Measurements from ENCODE around the gene TNFRSF4. TPM values are rescaled to one million over a fixed set of nuclear protein-coding genes. Genes with fewer than 3 reads are reported as not detected.

Gene TNFRSF4
- polyA plus RNA-seq, 2 of the 4 experiments (the other 2 are of a cell fraction): not detected

- Histone ChIP-seq H3K4me3 (no peak within 1 kb of the TSS), H3K9me3 (no peaks in the 10 kb centered on the region), H3K4me1 (0 out of 3 replicates have a peak, but pooled peaks cover 10% of the 10 kb centered on the region), H3K4me2 (no peak within 1 kb of the TSS), H3K27ac (peak within 1 kb of the TSS in 1 of 2 experiments; percentile 52; a peak in 1 of 6 replicates)
- ChIA-PET CTCF (no interaction called here), POLR2A (interaction anchor here (0.6 kb wide), 1 partner anchor 10 kb away, joined by 4 read pairs; no protein-coding TSS in a partner anchor)
- DNase-seq (ENCODE audit: low read depth in 1 of 2, low spot score in 1 of 2): no peak
- 89% methylated on average over 50 of the region's 74 CpGs for WGBS (ENCODE audit: missing lambda C conversion rate)
- TF ChIP-seq CEBPB (IDR thresholded peaks at IDR 0.05): no peak
- no peak for TF ChIP-seq ZSCAN20 (CRISPR knock-in tag; IDR thresholded peaks at IDR 0.05)
- TF ChIP-seq NR3C1 (IDR thresholded peaks at IDR 0.05): no peak
- no peak for TF ChIP-seq ZC3H11A (IDR thresholded peaks at IDR 0.05)
- TF ChIP-seq POLR2A (IDR thresholded peaks at IDR 0.05; ENCODE audit: low read length): no peak
- no peak for TF ChIP-seq ZNF302 (CRISPR knock-in tag; IDR thresholded peaks at IDR 0.05)
- no peak for TF ChIP-seq HOXA7 (CRISPR knock-in tag; IDR thresholded peaks at IDR 0.05)
- no peak for TF ChIP-seq REST (IDR thresholded peaks at IDR 0.05)
- no peak for TF ChIP-seq NPAS2 (CRISPR knock-in tag; IDR thresholded peaks at IDR 0.05; ENCODE audit: borderline replicate concordance)
- TF ChIP-seq CBX2 (IDR thresholded peaks at IDR 0.05; ENCODE audit: borderline replicate concordance, low read depth): no peak
- no peak for TF ChIP-seq NFE2L2 (conservative IDR thresholded peaks at IDR 0.05; ENCODE audit: low read length)
- TF ChIP-seq BCL3 (IDR thresholded peaks at IDR 0.05): no peak
- TF ChIP-seq ZFP36 (IDR thresholded peaks at IDR 0.05; ENCODE audit: borderline replicate concordance, partially characterized antibody): no peak
- no peak for TF ChIP-seq HEYL (CRISPR knock-in tag; IDR thresholded peaks at IDR 0.05)
- TF ChIP-seq MAFK (IDR thresholded peaks at IDR 0.05; ENCODE audit: partially characterized antibody): no peak
- no peak for TF ChIP-seq RCOR1 (IDR thresholded peaks at IDR 0.05; ENCODE audit: low read depth, low read length)
- TF ChIP-seq HDAC2 (IDR thresholded peaks at IDR 0.05): no peak
- TF ChIP-seq SREBF2 (IDR thresholded peaks at IDR 0.05): no peak
- FAIRE-seq: no peak
- peak in 1 of 2 experiments; percentile 32; a peak in 2 of 6 replicates for ATAC-seq
Observed at GRCh38 chr1:1246577-1247340, 32.8 kb upstream of the TNFRSF4 start, which contains the start of gene C1QTNF12. Gene C1QTNF12 (minus strand): TSS chr1:1246722. CDS start chr1:1246690, 32 bp downstream.

GRCh38 chr1:1245817-1246576 is 32.0 kb upstream of the TNFRSF4 start:
- ATAC-seq (no peak), DNase-seq (ENCODE audit: low read depth in 1 of 2, low spot score in 1 of 2) (no peak), FAIRE-seq (no peak)
- CTCF ChIA-PET: no interaction called here
- Histone ChIP-seq H3K4me1 (0 out of 3 replicates have a peak, but pooled peaks cover 10% of the 10 kb centered on the region), H3K27ac (peak overlapping the region in 1 of 2 experiments; percentile 52; a peak in 1 of 6 replicates), H3K4me2 (no peak overlapping the region), H3K4me3 (no peak overlapping the region), H3K9me3 (no peaks in the 10 kb centered on the region)
- 96% methylated on average over 16 of the region's 45 CpGs for WGBS (ENCODE audit: missing lambda C conversion rate)
- POLR2A ChIA-PET: interaction anchor here (0.6 kb wide), 1 partner anchor 9 kb away, joined by 4 read pairs; no protein-coding TSS in a partner anchor
- TF ChIP-seq HOXB5 (CRISPR knock-in tag; IDR thresholded peaks at IDR 0.05) (no peak), JUN (IDR thresholded peaks at IDR 0.05) (no peak), JUNB (IDR thresholded peaks at IDR 0.05) (no peak), TFCP2L1 (CRISPR knock-in tag; IDR thresholded peaks at IDR 0.05) (no peak), RAD21 (conservative IDR thresholded peaks at IDR 0.05 in 1 of 2, IDR thresholded peaks at IDR 0.05 in 1 of 2) (no peak), PHF8 (IDR thresholded peaks at IDR 0.05; ENCODE audit: borderline replicate concordance, low read depth) (no peak), HDAC2 (IDR thresholded peaks at IDR 0.05) (no peak), ZNF302 (CRISPR knock-in tag; IDR thresholded peaks at IDR 0.05) (no peak), EP300 (IDR thresholded peaks at IDR 0.05) (no peak), NR3C1 (IDR thresholded peaks at IDR 0.05) (no peak), CHD4 (IDR thresholded peaks at IDR 0.05; ENCODE audit: borderline replicate concordance) (no peak), ZSCAN20 (CRISPR knock-in tag; IDR thresholded peaks at IDR 0.05) (no peak)

Data from A549 (cell line).